Activated T-helper 1 cell treated with Interleukin-2 at 50 U/mL for 16 hours (primary cell): ENCODE measurements around the gene HTATSF1.

Source experiments
- DNase-seq: peaks from one replicate; pipeline ENCODE4 v3.0.0-alpha.2; 2020; ENCODE audit warnings: low read depth

The HTATSF1 gene

DNA sequence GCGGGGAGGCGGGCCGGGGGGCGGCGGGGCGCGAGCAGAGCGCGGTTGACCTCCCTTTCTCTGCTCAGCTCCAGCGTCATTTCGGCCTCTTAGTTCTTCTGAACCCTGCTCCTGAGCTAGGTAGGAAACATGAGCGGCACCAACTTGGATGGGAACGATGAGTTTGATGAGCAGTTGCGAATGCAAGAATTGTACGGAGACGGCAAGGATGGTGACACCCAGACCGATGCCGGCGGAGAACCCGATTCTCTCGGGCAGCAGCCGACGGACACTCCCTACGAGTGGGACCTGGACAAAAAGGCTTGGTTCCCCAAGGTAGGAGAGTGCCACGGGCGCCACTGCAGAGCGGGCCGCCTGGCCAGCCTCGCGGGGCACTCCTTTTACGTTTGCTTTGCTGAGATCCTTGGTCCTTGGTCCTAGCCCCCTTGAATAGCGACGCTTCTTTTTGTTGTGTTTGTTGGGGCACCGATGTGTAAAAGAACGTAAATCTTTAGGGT, at the start of gene HTATSF1:
Gene HTATSF1, plus strand, starts transcription at position 37 of the 497 bp plus-strand sequence. Its CDS starts 93 bp downstream, at position 130.
- no peak for DNase-seq

DNA sequence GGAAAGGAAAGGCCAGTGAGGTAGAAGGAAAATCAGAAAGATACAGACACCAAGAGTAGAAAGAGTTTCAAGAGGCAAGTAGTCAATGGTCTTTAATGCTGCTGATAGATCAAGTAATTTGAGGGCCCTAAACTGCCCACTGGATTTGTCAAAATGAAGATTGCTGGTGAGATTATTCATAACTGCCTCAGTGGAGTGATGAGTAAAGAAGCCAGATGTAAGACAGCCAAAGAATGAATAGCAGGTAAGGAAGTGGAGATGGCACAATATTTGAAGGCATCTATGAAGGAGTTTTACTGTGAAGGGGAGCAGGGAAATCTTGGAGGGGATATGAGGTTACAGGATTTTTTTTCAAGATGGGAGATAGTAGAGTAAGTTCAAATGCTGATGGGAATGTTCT, 49.4 kb upstream of the HTATSF1 start:
- DNase-seq, result no peak

- DNase-seq, result no peak
Measured at GRCh38 chrX:136450050-136450830, 47.2 kb upstream of the HTATSF1 start.

GRCh38 chrX:136452614-136453013, 44.8 kb upstream of the HTATSF1 start:
- no peak for DNase-seq

- no peak for DNase-seq
Measured at GRCh38 chrX:136453114-136453513, 44.3 kb upstream of the HTATSF1 start.

- no peak for DNase-seq
Measured at GRCh38 chrX:136453771-136454170, 43.6 kb upstream of the HTATSF1 start.

DNA sequence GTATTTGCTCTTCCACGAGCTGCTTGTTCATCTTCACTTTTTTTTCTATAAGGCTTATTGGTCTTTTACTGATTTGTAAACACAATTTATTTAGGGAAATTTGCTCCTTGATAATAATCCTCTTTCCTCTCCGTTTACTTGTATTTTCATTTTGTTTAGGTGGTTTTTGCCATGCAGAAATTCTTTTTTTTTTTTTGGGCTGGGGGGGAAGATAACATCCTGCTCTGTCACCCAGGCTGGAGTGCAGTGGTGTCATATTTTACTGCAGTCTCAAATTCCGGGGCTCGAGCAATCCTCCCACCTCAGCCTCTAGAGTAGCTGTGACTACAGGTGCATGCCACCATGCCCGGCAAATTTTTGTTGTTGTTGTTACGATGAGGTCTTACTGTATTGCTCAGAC, 41.3 kb upstream of the HTATSF1 start:
- no peak for DNase-seq

DNA sequence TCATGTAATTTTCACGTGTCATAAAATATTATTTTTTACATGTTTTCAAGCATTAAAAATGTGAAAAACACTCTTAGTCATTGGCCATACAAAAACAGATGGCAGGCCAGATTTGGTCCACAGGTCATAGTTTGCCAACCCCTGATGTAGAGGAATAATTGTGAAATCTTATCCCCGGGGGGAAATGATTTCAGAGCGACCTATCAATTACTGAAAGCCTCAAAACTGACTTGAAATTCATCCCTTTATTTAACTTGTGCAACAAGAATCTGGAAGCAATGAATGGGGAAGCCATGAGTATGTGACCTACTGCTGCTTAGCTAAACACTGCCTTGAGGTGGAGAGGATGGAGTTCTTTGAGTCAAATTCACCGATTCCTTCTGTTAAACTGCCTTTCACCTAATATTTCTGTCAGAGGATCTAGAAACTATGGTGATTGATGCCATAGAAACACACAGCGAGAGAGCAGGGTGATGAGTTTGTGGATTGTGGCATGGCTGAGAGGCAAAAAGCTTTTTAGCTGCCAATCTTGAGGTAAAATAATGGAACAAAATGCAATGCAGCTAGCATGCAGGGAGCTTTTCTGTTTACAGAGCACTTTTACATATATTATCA, 40.0 kb upstream of the HTATSF1 start:
- no peak for DNase-seq

DNA sequence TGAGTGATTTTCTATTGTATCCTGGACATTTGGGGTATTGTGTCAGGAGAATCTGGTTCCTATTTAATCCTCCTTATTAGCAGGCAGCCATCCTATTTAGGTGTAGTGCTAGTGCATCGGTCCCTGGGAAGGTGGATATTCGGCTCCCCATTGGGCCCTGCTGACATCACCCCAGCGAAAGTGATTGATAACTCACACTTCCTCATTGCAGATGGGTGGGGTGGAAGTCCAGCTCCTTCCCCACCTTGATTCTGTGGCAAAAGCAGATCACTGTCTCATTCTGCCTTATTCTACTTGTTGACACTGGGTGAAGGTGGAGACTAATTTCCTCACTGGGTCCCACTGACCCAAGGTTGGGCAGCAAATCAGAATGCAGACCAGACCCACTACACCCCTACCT, 32.8 kb upstream of the HTATSF1 start:
- DNase-seq, result no peak

DNA sequence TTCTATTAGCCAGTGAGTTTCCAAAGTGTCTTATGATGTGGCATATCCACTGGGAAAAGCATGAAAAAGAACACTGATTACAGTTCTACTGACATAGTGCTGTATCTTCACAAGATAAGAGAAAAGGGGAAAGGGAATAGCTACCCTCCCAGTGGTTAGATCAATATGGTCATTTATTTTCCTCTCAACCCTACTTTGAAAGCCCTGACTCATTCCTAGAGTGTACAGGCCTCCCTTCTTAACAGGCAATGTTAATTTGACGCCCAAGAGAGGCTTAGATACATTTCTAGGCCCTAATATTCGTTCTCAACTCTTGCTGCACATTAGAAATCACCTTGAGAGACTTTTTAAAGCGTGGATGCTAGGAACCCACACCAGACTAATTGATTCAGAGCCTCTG, 30.1 kb upstream of the HTATSF1 start:
- no peak for DNase-seq

GRCh38 chrX:136468391-136469103, 28.8 kb upstream of the HTATSF1 start:
- no peak for DNase-seq

DNA sequence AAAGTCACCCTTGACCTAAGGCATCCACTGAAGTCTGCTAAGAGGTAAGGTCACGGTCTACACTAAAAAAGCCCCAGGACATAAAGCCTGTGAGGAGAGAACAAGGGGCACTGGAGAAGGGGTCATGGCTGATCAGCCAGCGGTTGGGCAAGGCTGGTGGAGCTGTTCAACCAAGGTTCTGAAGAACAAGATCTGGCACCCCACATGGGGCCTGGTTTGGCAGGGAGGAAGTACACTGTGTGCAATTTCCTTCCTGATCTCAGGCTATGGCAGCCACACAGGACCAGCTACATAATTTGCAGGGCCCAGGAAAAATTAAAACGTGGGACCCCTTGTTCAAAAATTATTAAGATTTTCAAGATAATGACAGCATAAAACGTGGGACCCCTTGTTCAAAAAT, 23.7 kb upstream of the HTATSF1 start:
- DNase-seq, result no peak

DNA sequence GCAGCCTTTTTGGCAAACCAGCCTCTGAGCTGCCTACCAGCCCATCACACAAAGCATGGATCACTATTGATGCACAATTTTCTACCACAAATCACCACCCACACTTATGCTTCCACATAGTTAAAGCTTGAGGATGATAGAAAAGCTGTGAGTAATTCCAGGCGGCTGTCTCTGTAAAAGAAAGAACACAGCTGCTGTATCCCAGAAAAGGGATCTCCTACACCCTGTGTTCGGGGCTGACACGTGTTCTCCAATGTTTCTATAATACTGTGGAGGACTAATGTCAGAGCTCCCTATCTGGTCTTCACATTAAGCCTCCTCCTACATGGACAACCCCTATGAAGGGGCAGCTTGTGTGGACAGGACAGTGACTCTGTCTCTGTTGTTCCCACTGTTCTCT, 22.2 kb upstream of the HTATSF1 start:
- no peak for DNase-seq

DNA sequence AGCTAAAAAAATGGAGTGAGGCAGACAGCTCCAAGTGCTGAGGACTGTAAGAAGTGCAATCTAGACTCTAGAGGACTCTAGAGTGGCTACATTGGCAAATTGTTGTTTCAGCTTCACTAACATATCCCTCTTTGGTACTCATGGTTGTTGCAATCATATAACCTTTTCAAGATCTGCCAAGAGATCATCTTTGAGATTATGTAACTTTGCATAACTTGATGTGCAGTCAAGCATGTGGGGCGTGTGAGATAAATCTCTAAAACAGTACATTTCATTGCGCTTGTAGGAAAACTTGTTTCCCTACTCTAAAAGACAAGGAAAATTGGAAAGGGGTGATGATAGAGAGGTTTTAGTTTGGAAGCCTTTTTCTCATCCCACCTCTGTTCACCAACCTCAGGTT, 20.9 kb upstream of the HTATSF1 start:
- DNase-seq, result no peak

DNA sequence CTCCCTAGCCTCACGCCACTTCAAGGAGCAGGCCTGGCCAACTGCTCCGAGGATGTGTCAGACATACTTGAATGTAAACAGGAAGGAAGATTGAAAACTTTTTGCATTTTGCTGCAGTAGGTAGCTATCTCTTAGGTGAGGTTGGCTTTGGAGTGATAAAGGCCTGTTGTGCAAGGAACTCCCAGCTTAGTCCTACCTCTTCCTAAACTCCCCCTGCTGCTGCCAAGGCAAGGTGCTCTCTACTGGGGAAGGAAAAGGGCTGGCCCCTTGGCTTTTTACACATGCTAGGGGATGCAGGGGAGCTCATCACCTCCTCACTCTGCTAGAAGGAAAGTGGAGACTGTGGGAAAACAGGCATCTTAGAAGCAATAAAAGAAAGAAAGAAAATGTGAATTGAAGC, 20.4 kb upstream of the HTATSF1 start:
- no peak for DNase-seq

DNA sequence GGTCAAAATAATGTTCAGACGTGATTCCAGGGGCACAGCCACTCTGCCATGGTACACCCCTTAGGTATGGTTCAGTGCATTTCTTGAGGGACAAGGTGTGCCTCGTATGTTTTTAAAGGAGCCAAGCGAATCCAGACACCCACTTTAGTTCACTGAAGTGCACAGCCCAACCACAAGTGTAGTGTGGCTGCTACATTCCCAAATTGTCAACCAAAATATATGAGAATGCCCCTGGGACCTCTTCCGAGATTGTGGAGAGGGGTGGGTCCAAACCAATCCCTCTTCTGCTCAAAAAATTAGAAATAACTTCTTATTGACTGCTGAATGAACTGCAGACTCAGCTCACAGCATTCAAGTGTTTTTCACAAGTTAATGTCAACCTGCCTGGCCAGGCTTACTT, 17.0 kb upstream of the HTATSF1 start:
- DNase-seq, result no peak

DNA sequence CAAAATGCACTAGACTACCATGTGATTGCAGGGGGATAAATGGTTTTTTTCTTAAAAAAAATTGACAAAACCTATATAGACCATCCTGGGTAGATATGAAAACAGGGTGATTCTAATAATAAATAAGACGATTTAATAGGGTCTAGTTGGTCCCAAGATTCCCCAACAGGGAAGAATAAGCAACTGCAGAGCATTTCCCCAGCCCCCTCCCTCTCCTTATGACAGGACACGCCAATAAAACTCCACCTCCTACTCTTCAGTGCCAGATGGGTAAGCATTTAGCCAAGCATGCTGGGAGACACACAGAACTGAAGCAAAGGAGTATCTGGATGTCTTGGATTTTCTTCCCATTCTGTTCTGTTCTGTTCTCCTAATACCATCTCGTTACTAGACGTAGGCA, 9.7 kb upstream of the HTATSF1 start, which contains the start of gene BRS3:
Gene BRS3, plus strand, starts transcription at position 301 of the 400 bp plus-strand sequence. CDS start 168 bp downstream, outside the sequence.
- DNase-seq, result no peak

- no peak for DNase-seq
Measured at GRCh38 chrX:136488706-136489105, 8.7 kb upstream of the HTATSF1 start.

- no peak for DNase-seq
Measured at GRCh38 chrX:136491832-136492231, 5.6 kb upstream of the HTATSF1 start.

DNA sequence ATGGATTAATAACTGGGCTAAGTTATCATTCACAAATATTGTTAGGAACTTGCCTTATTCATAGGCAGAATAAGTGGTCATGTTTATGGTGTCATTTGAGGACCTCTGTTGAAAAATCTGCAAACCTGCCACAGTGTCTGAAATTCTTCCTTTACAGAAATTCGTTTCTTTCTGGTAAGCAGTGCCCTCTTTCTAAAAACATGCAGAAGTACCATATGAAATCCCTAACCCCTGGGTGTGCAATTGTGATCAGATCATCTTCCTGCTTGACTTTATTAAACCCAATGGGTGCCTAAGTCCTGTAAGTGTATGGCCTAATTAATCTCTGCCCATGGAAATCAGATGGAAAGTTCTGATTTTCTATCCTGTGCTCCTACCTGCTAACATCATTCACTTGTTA, 4.4 kb upstream of the HTATSF1 start:
- DNase-seq, result no peak

DNA sequence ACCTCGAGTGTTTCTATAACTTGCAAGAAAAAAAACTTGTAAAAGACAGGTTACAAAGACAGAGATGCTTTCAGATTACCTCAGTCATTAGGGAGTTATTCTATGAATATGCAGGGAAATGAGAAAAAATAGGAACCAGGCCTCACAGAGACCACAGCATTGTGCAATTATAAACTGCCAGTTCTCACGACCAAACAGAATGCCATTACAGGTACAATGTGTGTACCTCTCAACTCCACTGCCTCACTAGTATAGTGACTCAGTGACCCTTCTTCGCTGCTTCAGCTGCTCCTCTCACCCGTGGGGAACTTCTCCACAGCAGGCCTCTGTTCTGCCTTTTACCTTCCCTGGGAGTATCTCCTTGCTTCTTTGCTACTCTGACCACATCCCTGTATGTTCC, 2.3 kb upstream of the HTATSF1 start:
- DNase-seq, result no peak

DNA sequence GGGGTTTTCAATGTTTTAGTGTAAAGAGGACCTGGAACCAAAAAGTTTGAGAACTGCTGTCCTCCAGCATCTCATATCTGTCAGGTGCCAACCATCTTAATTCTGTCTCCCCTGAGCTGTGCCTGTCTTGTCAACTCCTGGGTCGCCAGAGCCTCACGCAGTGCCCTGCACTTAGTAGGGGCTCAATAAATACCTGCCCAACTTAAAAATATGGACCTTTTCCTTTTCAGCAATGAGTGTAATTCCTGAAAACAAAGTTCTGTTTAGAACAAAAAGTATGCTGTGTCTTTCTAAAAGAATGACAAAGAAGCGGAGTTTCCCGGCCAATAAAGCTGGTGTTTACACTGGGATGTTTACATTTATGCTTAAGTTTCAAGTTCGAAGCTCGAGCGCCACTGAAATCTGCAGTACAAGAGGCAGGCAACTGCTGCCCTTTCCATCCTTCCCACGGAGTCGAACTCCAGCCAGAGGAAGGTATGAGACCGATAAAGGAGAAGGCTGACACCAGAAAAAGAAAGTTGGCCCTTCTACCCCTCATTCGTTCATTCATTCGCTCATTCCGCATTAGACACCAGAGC, 1.1 kb upstream of the HTATSF1 start:
- DNase-seq, result no peak
